Retinal pigment epithelial cell (primary cell): ENCODE data around the gene NDUFA8.

Experiments used
- DNase-seq: peaks from one replicate; pipeline ENCODE4 v3.0.0-alpha.2; 2010; ENCODE audit warnings: low read depth
- H3K4me3 ChIP-seq: 2 replicates; pipeline ENCODE4 v1.5.1; 2011; ENCODE audit warnings: mild to moderate bottlenecking, low read length, control low read depth, moderate library complexity
- TF ChIP-seq, protein P1 (sequence below): conservative IDR thresholded peaks from 2 replicates; pipeline ENCODE4 v1.5.1; 2011; ENCODE audit warnings: low read depth, low read length, control low read depth, inconsistent platforms

Gene NDUFA8

DNA sequence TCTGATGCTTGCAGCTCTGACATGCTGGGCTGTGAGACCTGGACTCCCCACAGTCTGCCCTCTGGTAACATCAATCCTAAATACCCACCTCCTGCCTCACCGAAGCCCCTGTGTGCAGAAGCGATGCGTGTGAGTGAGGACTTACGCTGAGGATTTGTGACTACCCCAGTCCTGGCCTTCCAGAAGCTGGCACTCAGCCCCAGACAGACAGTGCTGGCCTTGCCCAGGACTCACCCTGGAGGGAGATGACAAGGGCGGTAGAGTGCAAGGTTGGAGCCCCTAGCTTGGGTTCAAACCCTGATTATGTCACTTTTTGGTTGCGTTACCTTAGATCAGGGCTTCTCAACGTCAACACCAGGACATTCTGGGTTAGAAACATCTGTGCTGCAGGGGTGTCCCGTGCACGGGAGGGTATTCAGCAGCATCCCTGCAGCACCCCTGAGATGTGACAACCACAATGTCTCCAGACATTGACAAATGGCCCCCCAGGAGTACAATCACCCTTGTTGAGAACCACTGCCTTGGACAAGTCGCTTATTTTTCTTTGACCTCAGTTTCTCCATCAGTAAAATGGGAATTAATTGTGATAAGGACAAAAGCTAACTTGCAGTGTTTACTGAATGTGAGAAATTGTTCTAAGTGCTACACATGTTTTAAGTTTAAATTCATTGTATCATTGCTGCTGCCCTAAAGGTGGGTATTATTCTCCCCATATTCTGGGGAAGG lies 43.0 kb downstream of the NDUFA8 start:
- H3K4me3 ChIP-seq = no peak overlapping the region
- TF ChIP-seq, protein P1, sequence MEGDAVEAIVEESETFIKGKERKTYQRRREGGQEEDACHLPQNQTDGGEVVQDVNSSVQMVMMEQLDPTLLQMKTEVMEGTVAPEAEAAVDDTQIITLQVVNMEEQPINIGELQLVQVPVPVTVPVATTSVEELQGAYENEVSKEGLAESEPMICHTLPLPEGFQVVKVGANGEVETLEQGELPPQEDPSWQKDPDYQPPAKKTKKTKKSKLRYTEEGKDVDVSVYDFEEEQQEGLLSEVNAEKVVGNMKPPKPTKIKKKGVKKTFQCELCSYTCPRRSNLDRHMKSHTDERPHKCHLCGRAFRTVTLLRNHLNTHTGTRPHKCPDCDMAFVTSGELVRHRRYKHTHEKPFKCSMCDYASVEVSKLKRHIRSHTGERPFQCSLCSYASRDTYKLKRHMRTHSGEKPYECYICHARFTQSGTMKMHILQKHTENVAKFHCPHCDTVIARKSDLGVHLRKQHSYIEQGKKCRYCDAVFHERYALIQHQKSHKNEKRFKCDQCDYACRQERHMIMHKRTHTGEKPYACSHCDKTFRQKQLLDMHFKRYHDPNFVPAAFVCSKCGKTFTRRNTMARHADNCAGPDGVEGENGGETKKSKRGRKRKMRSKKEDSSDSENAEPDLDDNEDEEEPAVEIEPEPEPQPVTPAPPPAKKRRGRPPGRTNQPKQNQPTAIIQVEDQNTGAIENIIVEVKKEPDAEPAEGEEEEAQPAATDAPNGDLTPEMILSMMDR = no peak
- no peak for DNase-seq

DNA sequence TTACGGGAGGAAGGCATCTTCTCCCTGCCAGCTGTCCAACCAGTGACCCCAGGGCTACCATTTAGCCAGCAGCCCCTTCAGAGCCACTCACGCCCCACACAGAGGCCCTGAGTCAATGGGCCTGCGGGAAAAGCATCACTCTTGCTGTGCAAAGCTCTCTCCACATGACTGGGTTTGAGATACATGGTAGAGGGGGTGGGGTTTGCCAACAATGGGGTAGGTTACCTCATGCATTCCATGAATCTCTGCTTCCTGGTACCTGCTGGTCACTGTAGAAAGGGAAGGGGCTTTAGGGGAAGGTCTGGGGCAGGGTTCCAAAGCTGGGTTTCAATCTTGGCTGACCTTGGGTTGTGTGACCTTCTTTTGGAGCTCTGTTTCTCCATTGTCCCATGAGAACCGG lies 43.5 kb downstream of the NDUFA8 start:
- DNase-seq = no peak

DNA sequence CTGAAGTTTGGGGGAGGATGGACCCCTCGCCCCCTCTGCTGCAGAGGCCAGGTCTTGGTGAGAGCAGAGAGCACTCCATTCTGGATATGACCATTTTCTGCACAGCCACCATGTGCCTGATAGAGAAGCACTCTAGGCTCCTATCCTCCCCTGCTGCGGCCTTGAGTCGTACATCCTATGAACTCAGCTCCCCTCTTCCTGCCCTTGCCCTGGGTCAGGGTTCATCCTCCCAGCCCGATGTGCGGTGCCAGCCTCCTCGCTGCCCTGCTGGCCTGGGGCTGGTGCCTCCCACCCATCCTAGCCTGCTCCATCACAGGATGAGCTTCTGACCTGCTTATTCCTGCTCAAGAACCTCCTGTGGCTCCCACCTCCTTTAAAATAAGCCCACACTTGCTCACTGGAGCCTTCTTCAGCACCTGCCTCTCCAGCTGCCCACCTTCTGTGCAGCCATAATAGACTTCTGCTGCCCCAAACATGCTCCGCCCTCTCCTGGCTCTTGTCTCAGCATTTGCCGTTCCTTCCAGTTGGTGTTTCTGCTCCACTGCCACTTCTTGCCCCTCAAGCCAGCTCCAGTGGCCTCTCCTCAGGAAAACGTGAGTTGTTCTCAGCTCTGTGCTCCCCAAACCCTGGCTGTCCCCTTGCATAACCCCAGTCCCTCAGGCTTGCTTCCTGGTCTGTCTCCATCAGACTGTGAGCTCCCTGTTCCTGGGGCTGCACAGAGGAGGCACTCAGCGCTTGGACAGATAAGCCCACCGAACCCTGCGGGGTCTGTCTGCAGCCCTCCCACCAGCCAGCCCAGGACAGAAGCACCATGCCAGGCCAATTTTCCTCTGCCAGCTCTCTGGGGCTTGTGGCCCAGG lies 44.2 kb downstream of the NDUFA8 start:
- H3K4me3 ChIP-seq = no peak overlapping the region
- no peak for DNase-seq
- TF ChIP-seq, protein P1 = no peak

More for the DNA sequence above, 43.5 kb downstream of the NDUFA8 start:
- no peak overlapping the region for H3K4me3 ChIP-seq
- TF ChIP-seq, protein P1 = no peak

DNA sequence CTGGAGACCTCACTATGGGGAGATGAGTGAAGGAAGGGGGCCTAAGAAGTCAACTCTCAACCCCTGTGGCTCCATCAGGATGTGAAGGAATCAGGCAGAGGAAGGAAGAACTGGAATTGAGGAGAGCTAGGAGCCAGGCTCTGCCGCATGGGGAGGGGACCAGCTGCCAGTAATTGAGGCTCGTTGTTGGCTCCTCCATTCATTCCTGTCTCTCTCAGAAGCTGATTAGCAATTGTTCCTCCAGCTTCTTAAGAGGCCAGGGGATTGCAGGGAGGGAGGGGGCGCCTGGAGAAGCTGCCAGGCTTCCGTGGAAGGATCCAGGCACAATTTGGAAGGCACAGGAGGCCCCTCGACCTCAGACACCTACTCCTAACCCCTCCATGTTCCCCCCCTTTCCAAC lies 46.0 kb downstream of the NDUFA8 start:
- TF ChIP-seq, protein P1 = no peak
- H3K4me3 ChIP-seq = no peak overlapping the region
- DNase-seq = no peak

DNA sequence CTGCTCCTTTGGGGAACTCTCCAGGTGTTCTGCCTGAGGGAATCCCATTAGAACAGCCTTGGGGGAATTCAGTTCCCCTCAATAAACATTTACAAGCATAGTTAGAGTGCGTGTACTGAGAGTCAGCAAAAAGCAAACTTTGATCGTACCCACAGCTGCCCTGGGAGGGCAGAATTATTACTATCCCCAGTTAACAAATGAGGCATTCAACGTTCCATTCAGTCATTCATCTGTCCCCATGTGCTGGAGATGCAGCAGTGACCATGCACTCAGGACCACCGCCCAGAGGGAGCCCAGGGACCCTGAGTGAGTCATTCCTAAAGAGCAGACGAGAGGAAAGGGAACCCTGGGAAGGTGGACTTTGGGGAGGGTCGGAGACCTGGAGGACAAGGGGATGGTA lies 47.3 kb downstream of the NDUFA8 start:
- H3K4me3 ChIP-seq = no peak overlapping the region
- no peak for DNase-seq
- TF ChIP-seq, protein P1 = no peak

DNA sequence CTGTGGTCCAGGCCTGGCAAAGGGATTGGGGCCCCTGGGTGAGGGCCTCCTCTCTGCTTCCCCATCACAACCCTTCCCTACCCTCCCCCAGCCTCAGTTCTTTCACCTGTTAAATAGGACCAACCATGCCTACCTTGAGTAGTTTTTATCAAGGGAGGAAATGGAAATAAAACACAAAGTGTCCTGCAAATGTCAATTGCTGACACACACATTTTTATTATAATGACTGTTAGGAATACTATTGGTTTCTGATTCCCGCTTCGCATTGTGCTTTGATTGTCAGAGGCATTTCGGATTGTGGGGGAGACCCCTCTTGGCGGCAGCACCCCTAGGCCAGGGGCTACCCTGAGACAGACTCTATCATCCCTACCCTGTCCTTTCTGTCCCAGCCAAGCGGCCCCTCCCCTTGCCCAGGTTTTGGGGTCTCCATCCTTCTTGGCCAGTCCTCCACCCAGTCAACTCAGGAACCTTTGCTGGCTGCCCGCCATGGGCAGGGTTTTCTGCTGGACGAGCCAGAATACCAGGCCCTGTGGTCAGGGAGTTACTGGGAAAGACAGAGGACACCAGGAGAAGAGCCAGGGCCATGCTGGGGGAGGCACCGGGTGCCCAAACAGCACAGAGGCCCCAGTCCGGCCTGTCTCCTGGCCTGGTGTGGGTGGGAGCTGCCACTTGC lies 48.0 kb downstream of the NDUFA8 start:
- H3K4me3 ChIP-seq = no peak overlapping the region
- TF ChIP-seq, protein P1 = no peak
- DNase-seq = no peak
